ENCODE results near the gene DCPS.
"Not testable (repeated sequence)": the region's sequence is repeated elsewhere in the genome, so short reads cannot be mapped to it uniquely, and the experiment has no call there.

The DCPS gene

GRCh38 chr11:126290887-126291286 lies 13.0 kb upstream of the DCPS start:
- DNase-seq = no peak

DNA sequence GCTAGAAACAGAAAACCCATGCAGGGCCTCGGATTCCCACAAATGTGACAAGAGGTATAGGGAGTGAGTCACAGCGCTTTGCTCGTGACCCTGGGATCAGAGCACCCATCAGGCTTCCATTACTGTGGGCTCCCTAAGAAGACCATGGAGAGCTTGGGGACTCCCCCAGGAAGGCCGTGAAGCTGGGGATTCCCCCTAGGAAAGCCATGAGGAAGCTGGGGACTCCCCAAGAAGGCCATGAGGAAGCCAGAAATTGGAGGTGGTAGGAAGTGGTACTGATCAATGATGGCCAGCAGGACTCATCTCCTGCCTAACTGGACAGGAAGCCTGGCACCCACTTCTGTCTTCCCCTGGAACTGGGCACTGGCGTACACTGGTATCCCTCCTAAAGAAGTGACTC lies 10.1 kb upstream of the DCPS start:
- DNase-seq = no peak

GRCh38 chr11:126297004-126297403 lies 6.9 kb upstream of the DCPS start:
- DNase-seq = no peak

DNA sequence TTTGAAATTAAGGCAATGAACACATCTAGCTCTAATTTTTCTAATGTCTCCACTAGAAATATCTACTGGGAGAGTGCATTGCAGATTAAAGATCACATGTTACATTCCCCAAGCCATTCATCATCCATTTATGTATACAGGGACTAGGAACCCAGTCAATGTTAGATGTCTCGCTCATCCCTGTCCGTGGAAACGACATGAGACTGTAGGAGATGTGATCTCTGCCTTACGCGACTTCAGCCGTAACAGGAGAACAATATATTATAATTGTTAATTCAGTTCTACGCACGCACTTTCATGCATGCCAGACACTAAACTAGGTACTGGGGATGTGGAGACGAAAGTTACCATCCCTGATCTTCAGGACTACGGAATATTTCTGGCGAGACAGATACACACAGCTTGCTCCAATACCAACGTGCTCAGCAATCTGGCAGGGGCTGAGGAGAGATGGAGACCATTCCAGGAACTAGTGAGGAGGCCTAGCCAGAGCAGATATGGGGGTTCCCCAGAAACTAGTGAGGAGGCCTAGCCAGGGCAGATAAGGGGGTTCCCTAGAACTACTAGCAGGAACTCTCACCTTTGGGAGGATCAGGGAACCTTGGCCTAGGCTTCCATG lies 706 bp downstream of the DCPS start:
- no peak for DNase-seq

DNA sequence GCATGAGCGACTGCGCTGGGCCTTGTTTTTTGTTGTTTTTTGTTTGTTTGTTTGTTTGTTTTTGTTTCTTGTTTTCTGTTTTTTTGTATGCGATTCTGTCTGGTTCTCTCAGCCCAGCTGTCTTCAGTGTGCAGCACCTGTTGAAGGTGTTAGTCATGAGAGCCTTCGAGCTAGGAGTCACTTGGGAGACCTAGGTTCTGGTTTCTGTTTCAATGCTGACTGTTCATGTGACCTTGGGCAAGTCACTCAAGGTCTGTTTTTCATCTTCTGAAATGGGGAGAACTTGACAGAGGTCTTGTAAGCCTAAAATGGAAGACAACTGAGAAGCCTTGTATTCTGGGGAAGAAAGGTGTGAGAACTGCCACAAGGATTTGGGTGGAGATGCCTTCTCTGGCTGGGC lies 1.8 kb downstream of the DCPS start:
- DNase-seq = no peak

DNA sequence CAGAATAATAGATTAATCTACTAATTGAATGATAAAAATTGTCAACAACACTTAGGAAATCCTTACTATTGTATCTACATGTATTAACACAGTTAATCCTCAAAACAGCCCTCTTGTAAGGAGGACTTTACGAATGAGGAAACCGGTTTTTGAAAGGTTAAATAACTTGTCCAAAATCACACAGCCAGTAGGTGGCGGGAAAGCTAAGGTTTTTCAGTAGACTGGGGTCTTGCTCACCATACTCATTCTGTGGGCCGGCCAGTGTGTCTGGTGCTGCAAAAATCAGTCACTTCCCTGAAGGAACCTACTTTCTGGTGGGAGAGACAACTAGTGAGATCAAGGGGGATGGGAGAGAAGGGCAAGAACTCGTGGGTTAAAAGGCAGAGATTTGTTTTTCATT lies 3.8 kb downstream of the DCPS start:
- DNase-seq = peak; percentile 53

GRCh38 chr11:126308271-126308671 lies 4.4 kb downstream of the DCPS start:
- no peak for DNase-seq

GRCh38 chr11:126308771-126309170 lies 4.9 kb downstream of the DCPS start:
- DNase-seq = not testable (repeated sequence)

DNA sequence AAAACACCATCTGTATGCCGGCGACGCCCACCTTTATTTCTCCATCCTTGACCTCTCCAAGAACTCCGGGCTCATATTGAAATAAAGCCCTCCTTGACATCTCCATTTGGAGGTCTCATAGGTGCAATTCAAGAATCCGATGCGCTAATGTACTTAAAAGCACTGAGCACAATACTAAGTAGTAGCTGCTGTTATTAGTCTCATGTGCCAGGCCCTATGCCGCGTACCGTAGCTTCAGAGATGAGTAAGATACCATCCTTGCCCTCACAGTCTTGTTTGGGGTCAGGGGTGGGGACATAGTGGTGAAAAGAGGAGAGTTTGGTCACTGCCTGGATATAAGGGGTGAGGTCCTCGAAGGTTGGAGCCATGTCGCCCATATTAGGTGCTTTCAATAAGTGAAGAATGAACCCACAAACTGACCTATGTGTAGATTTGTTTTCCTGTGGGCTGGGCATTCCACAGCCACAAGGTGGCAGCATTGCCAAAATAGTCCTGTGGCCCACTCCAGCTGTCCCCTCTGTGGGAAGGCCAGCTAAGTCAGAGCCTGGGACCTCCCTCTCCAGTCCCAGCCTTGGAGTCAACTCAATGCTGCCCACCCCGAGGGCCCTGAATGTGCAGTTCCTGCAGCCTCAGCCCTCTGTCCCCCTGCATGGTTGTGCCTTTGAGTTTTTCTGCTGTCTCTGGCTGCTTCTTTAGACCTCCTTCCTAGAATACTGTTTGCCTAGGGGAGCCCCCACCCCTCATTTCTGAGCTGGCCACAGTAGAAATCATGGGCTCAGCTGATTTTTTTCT lies 6.5 kb downstream of the DCPS start:
- peak; percentile 70 for DNase-seq

DNA sequence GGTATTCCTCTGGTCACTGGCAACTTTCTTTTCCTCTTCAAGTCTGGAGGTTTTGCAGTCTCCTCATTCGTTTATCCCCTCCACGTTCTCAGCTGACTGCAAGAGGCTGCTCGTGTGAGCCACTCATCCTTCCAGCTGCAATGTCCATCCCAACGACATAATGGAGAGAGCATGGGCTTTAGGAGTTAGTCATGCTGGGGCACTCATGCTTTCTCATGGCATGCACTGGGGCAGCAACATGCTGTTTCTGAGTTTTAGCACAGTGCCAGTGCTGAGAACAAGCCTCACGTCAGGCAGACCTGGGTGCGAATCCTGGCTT lies 7.1 kb downstream of the DCPS start:
- DNase-seq = no peak

GRCh38 chr11:126311401-126312291 lies 7.8 kb downstream of the DCPS start:
- no peak for DNase-seq

- no peak for DNase-seq
Measured at GRCh38 chr11:126312961-126313360, 9.1 kb downstream of the DCPS start.

DNA sequence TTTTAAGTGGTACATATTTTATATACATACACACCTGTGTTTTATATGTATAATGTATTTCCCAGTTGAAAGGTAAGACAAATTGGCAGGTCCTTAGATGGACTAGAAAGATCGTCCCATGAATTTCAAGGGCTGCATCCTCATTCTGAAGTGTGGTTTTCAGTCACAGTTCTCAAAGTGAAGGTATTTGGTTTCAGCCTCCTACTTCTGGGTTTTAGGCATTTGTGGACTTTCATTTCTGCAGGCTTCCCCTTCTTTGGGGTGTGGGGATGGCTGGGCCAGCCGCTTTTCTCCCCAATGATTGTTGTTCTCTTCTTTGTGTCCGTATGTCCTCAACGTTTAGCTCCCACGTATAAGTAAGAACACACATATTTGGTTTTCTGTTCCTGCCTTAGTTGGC lies 10.0 kb downstream of the DCPS start:
- no peak for DNase-seq

DNA sequence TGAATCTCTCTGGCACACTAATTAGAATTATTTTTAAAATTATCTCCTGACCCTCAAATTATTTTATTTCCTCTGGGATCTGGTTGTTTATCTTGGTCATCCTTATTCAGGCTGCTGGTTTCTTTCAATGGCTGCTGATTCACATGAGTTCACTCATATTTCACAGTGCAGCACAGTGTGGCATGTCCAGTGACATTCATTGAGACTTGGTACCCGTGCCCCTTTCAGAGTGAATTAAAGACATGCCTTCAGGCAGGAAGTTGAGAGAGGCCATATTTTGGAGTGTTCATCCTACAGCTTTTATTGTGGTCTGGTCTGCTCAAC lies 13.5 kb downstream of the DCPS start:
- DNase-seq = no peak

GRCh38 chr11:126317756-126318573 lies 14.1 kb downstream of the DCPS start:
- peak; percentile 86 for DNase-seq

- peak; percentile 97 for DNase-seq
Measured at GRCh38 chr11:126318574-126319373, 14.9 kb downstream of the DCPS start.

- DNase-seq = no peak
Measured at GRCh38 chr11:126319374-126319740, 15.5 kb downstream of the DCPS start.

DNA sequence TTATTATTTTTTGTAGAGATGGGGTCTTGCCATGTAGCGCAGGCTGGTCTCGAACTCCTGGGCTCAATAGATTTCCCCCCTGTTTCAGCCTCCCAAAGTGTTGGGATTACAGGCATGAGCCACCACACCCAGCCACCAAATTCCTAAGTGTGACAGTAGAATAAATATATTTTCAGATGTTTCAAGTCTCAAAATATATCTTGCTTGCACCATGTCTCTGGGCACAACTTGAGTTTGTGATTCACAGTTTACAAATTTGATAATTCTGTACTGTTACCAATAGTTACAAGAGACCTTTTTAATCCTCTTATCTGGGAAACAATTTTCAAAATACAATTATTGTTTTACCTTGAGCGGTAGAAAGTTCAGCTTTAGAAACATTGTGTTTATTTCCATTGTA lies 19.1 kb downstream of the DCPS start:
- DNase-seq = no peak

- DNase-seq = no peak
Measured at GRCh38 chr11:126327281-126328000, 23.6 kb downstream of the DCPS start.

DNA sequence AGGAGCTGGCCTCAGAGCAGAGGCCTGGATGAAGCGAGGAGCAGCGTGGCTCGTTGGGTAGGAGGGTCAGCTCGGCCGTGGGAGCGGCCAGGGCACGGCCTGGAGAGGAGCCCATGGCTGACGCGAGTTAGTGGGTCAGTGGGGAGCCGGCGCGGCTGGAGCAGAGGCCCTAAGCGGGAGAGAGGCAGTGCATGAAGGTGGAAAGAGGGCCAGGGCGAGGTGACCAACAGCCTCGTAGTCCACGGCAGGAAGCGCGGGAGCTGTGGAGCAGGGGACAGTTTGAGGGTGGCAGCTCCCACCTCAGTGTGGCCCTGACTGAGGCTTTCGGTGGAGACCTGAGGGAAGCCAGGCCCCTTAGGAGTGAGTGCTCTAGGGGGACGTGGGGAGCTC lies 24.1 kb downstream of the DCPS start:
- DNase-seq = no peak

DNA sequence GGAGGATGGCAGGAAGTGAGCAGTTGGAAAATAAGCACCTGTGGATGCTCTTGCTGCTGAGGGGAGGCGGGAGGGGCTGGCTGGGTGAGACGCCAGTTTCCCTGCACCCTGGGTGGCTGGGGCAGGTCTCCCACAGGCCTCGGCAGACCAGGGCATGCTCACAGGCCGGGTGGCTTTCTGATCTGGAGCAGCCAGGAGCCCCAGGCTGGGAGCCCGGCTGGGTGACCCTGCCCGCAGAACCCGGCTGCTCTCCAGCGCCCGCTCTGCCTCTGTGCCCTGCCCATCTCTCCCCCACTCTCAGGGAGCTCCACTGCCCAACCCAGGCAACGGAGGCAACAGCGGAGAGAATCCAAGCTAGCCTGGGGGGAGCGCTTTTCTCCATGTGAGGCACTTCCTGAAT lies 24.6 kb downstream of the DCPS start:
- no peak for DNase-seq
